ENCODE measurements around the gene CHRNA10.
A peak's percentile ranks its signal among the peaks of the same experiment; 100 is the strongest.

Gene CHRNA10, protein sequence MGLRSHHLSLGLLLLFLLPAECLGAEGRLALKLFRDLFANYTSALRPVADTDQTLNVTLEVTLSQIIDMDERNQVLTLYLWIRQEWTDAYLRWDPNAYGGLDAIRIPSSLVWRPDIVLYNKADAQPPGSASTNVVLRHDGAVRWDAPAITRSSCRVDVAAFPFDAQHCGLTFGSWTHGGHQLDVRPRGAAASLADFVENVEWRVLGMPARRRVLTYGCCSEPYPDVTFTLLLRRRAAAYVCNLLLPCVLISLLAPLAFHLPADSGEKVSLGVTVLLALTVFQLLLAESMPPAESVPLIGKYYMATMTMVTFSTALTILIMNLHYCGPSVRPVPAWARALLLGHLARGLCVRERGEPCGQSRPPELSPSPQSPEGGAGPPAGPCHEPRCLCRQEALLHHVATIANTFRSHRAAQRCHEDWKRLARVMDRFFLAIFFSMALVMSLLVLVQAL

DNA sequence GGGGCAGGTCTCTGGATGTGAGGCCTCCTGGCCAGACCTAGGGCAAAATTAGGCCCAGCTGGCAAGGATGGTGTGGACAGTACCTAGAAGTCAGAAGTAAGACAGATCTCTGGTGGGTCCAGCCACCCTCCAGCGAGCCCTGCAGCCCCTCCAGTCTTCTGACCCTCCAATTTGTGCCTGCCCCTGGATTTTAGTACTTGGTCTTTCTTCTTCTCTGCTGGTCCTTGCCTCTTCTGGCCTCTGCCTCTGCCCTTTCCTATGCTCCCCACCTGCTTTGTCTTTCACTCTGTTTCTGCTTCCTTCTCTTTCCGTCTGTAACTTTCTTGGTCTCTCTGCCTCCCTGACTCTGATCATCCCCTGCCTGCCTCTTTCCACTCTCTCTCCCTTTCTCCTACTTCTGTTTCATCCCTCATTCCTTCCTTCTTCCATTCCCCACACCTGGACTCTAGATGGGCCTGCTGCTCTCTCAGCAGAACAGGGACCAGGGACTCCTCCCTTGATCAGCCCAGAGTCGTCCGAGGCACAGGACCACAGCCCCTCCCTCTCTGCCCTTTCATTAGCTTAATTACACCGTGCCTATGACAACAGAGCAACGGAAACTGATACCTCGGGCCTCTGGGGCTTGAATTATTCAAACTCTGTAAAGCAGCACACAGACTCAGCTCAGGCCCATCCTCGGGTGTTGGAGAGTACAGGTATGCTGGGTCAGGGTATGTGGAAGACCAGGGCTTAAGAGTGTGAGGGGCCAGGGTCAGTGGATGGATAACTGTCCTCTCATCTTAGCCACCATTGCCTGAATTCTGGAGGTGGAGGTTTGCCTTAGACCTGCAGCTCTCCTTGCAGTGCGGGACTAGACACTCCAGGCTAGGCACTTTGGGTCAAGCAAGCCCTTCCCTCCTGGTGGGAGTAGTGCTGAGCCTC is at the start of gene CHRNA10:
TSS of gene CHRNA10 (minus strand) at position 51 of the 921 bp plus-strand sequence. CDS start 72 bp downstream, outside the sequence.
- no peak for DNase-seq (ENCODE audit: low spot score)

DNA sequence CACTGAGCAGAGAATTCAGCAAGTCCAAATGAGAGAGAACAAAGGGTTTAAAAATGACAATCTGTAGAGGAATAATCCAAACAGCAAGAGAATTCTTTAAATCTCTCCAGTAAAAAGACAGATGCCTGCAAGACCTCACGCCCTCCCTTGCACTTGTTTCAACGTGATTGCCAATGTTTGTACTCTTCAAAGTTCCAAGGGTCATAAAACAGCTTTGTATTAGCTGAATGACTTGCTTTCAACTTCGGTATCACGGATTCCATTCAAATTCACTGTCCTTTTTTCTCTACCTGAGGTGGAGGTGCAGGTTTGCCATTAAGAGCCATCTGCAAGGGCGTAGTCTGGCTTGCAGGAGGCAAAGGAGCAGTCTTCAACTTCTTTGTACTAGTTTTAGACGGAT is 41.1 kb upstream of the CHRNA10 start:
- DNase-seq (ENCODE audit: low spot score), result no peak

DNA sequence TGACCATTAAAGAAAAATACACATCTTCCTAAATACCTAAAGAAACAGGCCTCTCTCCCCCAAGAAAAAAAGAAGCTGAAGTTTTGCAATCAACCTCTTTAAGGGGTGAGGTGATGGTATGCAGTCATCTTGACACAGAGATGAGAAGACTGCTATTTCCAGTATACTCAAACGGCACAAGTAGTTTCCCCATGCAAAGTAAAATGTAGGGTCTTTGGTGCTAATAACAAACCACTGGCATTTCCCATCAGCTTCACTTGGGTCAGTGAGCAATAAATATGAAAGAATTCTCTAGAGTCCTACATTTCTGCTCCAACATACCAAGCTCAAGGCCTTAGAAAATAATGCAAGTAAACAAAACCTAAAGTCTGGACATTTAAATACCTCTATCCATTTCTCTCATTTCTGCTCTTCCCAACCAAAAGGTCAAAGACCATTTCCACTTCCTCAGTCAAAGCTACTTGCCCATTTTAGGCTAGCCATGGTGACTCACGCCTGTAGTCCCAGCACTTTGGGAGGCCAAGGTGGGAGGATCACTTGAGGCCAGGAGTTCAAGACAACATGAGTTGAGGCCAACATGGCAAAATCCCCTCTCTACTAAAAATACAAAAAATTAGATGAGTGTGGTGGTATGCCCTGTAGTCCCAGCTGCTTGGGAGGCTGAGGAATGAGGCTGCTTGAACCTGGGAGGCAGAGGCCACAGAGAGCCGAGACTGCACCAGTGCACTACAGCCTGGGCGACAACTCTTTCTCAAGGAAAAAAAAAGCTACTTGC is 39.5 kb upstream of the CHRNA10 start:
- DNase-seq (ENCODE audit: low spot score), result no peak

DNA sequence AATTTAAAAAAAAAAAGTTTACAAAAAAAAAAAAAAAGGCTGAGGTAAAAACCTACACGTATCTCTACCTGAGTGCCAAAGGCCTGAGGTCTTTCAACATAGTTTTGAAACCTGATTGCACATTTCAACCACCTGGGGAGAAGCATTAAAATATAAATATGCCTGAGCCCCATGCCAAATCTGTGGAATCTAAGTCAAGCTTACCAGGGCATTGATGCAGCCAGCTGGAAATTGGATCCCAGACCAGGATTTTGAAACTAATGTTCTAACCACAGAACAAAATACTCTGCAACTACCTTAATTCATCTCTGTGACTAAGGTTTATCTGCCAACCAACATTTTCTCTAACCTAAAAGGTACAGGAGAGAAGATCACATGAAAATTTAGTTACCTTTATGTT is 38.8 kb upstream of the CHRNA10 start:
- DNase-seq (ENCODE audit: low spot score), result no peak

DNA sequence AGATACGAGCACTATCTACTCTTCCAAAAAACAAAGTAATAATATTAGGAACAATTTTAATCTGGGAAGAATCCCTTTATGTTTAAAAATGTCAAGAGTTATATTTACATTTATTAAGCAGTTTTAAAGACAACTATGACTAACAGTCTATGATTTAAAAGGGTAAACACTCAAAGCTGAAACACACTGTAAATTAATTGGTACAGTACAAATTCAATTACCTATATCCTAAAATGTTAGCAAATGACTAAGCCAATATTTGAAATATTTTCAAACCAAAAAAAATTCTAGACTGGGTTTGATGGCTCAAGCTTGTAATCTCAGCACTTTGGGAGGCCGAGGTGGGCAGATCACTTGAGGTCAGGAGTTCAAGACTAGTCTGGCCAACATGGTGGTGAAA is 36.0 kb upstream of the CHRNA10 start:
- DNase-seq (ENCODE audit: low spot score), result no peak

DNA sequence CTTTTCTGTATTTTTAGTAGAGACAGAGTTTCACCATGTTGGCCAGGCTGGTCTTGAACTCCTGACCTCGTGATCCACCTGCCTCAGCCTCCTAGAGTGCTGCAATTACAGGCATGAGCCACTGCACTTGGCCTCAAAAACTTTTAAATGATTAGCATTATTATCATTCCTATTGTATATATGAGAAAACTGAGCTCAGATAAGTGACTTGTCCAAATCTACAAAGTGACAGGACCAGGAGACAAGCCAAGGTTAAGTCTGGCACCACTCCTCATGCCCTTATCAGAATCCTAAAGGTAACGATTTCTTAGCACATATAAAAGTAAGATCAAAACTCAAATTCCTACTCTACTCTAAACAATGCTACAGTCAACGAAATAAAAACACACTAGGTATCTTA is 32.2 kb upstream of the CHRNA10 start:
- no peak for DNase-seq (ENCODE audit: low spot score)

DNA sequence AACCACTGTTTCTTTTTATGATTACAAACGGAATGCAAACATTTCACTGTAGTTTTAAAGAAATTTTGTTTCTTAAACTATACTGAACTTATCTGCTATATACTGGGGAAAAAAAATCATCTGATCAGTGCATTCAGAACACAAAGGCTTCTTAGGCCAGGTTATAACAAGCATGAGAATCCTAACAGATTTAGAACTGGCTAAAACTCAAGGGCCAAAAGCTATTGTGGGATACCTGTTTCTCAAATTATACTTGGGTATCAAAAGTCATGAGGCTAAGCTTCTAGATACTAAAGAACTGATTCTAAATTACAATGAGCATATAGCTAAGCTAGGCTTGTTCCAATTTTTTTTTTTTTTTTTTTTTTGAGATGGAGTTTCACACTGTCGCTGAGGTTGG is 29.7 kb upstream of the CHRNA10 start:
- no peak for DNase-seq (ENCODE audit: low spot score)

DNA sequence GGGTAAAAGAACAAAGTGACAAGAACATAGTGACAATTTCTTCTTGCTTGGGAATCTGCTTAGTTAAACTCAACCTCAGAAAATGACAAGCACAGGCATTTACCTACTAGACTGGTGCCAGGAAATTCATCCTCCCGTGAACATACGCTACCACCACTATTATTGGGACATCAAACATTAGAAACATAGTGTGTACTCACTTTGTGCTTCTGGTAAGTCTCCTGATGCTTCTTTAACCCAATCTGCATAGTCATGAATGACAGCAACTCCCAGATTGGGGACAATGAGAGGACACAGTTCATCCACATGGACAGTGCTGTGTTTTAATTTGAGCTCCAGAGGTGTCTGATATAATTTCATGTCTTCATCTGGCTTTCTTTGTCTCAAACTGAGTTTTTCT is 29.2 kb upstream of the CHRNA10 start:
- no peak for DNase-seq (ENCODE audit: low spot score)

DNA sequence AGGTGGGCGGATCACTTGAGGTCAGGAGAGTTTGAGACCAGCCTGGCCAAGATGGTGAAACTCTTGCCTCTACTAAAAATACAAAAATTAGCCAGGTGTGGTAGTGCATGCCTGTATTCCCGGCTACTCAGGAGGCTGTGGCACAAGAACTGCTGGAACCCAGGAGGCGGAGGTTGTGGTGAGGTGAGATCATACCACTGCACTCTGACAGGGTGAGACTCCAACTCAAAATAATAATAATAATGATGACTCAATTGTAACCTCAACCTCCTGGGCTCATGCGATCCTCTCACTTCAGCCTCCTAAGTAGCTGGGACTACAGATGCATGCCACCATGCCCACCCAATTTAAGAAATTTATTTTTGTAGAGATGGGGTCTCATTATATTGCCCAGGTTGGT is 15.6 kb upstream of the CHRNA10 start:
- peak; percentile 60 for DNase-seq (ENCODE audit: low spot score)

DNA sequence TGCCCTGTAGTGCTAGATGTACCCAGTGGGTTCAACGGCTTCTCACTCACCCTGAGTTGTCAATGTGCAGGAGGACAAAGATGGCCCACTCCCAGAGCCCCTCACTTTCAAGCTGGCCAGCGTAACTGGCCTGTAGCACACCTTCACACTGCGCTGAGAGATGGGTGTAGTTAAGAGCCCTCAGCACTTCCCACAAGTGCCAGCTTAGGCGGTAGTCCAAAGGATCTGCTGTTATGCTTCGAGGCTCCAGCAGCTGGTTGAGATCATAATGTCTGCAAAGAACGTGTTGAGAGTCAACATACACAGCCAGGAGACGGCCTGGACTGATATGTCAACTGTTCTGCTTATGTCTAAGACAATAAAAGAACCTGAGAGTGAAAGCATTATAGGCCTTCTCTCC is 14.7 kb upstream of the CHRNA10 start:
- DNase-seq (ENCODE audit: low spot score), result no peak

DNA sequence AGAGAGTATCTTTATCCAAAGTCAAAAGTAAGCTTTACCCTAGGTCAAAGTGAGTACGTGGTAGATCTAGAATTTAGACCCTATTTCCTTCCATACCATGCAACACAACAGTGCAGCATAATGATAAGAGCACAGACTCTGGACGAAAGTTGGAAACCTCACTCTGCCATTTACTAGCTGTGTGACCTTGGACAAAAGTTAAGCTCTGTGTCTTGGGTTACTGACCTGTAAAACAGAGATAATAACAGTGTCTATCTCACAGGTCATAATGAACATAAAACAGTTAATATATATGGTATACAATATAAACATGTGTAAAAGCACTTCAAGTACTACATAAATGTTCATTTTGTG is 13.6 kb upstream of the CHRNA10 start:
- no peak for DNase-seq (ENCODE audit: low spot score)

DNA sequence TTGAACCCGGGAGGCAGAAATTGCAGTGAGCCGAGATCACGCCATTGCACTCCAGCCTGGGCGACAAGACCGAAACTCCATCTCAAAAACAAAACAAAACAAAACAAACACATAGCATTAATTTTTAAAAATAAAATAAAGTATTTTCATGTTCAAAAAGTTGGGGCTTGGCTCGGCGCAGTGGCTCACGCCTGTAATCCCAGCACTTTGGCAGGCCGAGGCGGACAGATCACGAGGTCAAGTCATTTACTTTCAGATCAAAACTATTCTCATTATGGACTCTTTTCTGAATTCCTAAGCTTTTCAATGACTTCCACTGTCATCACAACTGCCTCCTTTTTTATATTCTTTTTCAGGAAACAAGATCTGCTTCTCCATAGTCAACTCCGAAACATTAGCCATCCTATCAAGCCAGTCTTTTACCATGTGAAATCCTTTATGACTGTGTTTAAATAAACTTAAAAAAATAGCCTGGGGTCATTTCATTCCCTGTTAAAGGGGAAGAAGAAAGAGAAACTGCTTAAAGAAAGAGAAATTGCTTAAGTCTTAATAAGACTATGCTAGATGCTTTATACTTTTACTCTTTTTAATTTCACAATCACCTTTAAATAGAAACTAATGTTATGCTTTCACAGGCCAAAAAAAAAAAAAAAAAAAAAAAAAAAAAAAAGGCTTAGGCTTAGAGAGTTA is 13.1 kb upstream of the CHRNA10 start:
- DNase-seq (ENCODE audit: low spot score), result no peak

DNA sequence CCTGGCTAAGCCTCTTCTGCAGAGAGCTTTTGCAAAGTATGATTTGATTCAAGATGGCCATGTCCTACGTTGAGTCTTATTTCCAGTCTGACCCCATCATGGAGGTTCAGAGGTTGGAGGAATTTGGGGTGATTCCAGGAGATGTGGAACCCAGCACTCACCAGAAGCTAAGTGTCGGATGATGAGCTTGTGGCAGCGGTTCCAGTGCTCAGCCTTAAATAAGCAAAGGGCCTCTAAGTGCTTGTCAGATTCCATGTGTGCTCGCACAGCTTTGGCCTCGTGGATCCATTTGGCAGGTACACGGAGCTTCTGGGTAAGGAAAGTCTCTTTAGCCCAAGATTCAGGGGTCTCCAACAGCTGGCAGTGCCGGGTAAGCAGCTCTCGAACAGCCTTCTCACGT is 11.9 kb upstream of the CHRNA10 start:
- DNase-seq (ENCODE audit: low spot score), result no peak

DNA sequence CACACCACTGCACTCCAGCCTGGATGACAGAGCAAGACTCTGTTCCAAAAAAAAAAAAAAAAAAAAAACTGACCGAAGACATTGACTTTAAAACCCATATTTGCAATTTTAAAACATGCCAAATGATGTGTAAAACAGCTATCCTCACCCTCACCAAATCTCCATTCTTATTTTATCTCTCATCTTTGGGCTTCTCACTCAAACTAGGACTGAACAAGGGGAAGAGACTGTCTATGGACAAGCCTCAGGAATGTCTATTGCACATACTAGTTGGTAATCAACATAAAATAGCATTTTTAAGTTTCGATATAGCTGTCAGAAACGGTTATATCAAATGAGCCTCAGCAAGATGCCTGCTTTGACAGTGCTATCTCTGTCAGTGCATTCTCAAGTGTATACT is 7.9 kb upstream of the CHRNA10 start:
- DNase-seq (ENCODE audit: low spot score), result no peak

DNA sequence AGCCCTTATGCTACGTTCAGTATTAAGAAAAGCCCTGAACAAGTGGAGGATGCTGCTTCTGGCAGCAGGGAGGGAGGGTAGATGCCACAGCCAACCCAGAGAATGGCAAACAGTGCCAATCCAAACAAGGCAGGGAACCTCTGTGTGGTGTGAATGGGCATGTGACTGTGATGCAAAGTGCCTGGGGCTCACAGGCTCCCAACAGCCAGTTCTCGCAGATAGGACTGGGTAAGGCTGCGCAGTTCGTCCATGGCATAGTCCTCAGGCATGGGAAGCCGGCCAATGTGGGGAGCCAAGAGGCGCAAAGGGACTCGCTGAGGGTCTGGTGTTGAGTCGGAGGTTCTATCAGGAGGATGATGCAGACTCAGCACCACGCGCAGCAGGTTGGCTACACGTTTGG is 4.8 kb upstream of the CHRNA10 start:
- DNase-seq (ENCODE audit: low spot score), result no peak

DNA sequence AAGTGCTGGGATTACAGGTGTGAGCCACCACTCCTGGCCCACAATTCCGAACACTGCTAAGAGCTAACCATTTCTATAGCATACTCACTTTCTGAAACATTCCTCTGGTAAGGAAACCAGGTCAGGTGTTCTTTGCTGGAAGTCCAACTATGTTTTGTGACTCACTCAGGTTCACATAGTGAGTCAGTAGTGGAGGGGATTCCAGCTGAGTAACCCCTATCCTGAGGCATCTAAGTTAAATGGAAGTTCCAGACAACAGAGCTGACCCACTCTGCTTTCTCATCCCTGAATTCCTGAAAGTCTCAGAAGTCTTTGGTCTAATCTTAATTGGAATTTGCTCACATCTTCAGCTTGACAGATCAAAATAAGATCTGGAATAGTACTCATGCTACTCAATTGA is 3.0 kb upstream of the CHRNA10 start:
- peak; percentile 96 for DNase-seq (ENCODE audit: low spot score)

DNA sequence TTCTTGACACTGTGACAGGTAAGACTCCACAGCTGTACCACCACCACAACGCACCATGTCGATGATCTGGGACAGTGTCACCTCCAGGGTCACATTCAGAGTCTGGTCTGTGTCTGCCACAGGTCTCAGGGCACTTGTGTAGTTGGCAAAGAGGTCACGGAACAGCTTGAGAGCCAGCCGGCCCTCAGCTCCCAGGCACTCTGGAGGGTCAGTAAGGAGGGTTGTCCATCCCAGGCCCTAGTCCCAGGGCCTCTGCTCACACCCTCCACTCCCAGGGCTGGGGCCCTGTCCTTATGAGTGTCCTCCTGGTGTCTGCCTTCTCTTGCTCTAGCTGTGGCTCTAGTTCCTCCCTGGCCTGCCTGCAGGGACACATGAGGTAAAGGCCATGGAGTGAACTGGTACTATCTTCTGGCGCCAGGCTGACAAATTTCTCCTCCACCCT is 1.4 kb downstream of the CHRNA10 start:
- DNase-seq (ENCODE audit: low spot score), result no peak

DNA sequence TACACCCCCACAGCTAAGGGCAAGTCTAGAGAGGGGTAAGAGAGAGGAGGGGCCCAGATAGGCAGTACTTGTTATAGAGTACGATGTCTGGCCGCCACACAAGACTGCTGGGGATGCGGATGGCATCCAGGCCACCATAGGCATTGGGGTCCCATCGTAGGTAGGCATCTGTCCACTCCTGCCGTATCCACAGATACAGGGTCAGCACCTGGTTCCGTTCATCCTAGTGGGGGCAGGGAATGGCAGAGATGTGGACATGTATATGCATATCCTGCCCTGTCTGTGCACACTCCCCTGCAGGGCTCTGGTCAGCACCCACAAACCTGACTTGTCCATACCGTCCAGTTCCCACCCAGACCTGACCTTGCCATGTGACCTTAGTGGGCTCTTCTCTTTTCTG is 2.1 kb downstream of the CHRNA10 start:
- DNase-seq (ENCODE audit: low spot score), result no peak

DNA sequence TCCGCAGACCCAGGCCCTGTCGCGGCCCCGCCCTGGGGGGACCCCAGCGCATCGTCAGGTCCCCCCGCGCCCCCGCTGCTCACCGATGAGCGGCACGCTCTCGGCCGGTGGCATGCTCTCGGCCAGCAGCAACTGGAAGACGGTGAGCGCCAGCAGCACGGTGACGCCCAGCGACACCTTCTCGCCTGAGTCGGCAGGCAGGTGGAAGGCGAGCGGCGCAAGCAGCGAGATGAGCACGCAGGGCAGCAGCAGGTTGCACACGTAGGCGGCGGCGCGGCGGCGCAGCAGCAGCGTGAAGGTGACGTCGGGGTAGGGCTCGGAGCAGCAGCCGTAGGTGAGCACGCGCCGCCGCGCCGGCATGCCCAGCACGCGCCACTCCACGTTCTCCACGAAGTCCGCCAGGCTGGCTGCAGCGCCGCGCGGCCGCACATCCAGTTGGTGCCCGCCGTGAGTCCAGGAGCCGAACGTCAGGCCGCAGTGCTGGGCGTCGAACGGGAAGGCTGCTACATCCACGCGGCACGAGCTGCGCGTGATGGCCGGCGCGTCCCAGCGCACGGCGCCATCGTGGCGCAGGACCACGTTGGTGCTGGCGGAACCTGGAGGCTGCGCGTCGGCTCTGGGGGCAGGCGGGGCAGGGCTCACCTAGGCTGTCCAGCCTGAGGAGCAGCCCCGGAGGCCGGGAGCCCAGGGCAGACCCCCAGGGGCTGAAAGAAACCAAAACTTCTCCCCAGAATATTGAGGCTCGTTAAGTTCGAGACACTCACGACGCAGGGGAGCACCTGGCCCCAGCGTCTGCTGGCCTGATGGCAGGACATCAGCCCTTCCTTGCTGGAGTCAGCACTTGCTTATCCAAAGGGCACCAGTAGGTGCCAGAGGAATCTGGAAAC is 3.8 kb downstream of the CHRNA10 start:
- DNase-seq (ENCODE audit: low spot score), result no peak

DNA sequence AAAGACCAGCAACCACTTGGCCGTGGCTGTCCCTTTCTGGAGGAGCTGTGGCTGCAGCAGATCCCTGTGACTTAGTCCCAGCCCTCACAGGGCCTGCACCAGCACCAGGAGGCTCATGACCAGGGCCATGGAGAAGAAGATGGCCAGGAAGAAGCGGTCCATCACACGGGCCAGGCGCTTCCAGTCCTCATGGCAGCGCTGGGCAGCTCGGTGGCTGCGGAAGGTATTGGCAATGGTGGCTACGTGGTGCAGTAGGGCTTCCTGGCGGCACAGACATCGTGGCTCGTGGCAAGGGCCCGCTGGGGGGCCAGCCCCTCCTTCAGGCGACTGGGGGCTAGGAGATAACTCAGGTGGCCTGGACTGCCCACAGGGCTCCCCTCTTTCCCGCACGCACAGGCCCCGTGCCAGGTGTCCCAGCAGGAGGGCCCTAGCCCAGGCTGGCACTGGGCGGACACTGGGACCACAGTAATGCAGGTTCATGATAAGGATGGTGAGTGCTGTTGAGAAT is 5.1 kb downstream of the CHRNA10 start:
- DNase-seq (ENCODE audit: low spot score), result no peak

Measured in kidney tubule cell (primary cell).